PC-9 (cell line): ENCODE results near the gene ARHGAP40. TPM values are rescaled to one million over a fixed set of nuclear protein-coding genes. Genes with fewer than 3 reads are reported as not detected.

Experiments used
- BruUV-seq: library from RNA; stranded (reverse); fragments of 400-500 nt; replicated peaks from 2 replicates; lab custom pipeline; 2021; lab: Mats Ljungman, UMichigan
- CTCF ChIA-PET: fragments of 300-600 bp; sonication (Branson Sonifier 250); formaldehyde crosslinking; loops from one replicate; lab custom pipeline; 2022; ENCODE audit warnings: antibody characterized with exemption; lab: Charles Lee
- POLR2A ChIA-PET: fragments of 300-600 bp; sonication (Branson Sonifier 250); formaldehyde crosslinking; loops from one replicate; lab custom pipeline; 2022; ENCODE audit warnings: antibody characterized with exemption; ENCODE audit not compliant: unreplicated experiment; lab: Charles Lee
- DNase-seq, 2 experiments: peaks; one replicate each; pipeline versions ENCODE4 v3.0.0 to v3.0.0-alpha.2; 2015 to 2022; ENCODE audit warnings: mixed read lengths in 1 of 2
- H2AFZ ChIP-seq: fragments of 200-600 bp; sonication (generic); 2 replicates; pipeline ENCODE4 v1.8.1; 2017; ENCODE audit warnings: antibody characterized with exemption
- H3F3A ChIP-seq: fragments of 200-600 bp; sonication (generic); 2 replicates; pipeline ENCODE4 v1.8.1; 2017; ENCODE audit warnings: antibody characterized with exemption, mild to moderate bottlenecking, low read depth; ENCODE audit not compliant: insufficient read depth
- H3K27ac ChIP-seq: fragments of 200-600 bp; sonication (generic); 2 replicates; pipeline ENCODE4 v1.6.1; 2016; ENCODE audit warnings: mixed run types
- H3K27me3 ChIP-seq: fragments of 200-600 bp; sonication (generic); 2 replicates; pipeline ENCODE4 v1.6.1; 2016; ENCODE audit warnings: low read depth, mixed run types; ENCODE audit not compliant: insufficient read depth
- H3K36me3 ChIP-seq: fragments of 200-600 bp; sonication (generic); 2 replicates; pipeline ENCODE4 v1.6.1; 2016; ENCODE audit warnings: low read depth, mixed run types
- H3K4me1 ChIP-seq: fragments of 200-600 bp; sonication (generic); replicated peaks from 2 replicates; pipeline ENCODE4 v1.6.1; 2016; ENCODE audit warnings: mixed run types; ENCODE audit not compliant: insufficient read depth
- H3K4me2 ChIP-seq: fragments of 200-600 bp; sonication (generic); 2 replicates; pipeline ENCODE4 v1.6.1; 2017; ENCODE audit warnings: mixed run types
- H3K4me3 ChIP-seq: fragments of 200-600 bp; sonication (generic); 2 replicates; pipeline ENCODE4 v1.6.1; 2016; ENCODE audit warnings: mixed run types
- H3K79me2 ChIP-seq: fragments of 200-600 bp; sonication (generic); 2 replicates; pipeline ENCODE4 v1.6.1; 2017; ENCODE audit warnings: low read depth, mixed run types
- H3K9me2 ChIP-seq: fragments of 200-600 bp; sonication (generic); 2 replicates; pipeline ENCODE4 v1.8.1; 2017; ENCODE audit warnings: mild to moderate bottlenecking; ENCODE audit not compliant: insufficient read depth
- H3K9me3 ChIP-seq: fragments of 200-600 bp; sonication (generic); 2 replicates; pipeline ENCODE4 v1.8.1; 2016; ENCODE audit warnings: low read depth; ENCODE audit not compliant: insufficient read depth
- H4K20me1 ChIP-seq: fragments of 200-600 bp; sonication (generic); 2 replicates; pipeline ENCODE4 v1.8.1; 2017; ENCODE audit not compliant: insufficient read depth
- CTCF ChIP-seq: fragments of 200-600 bp; sonication (generic); conservative IDR thresholded peaks from 2 replicates; pipeline ENCODE4 v1.6.1; 2017; ENCODE audit warnings: mixed run types, antibody characterized with exemption, mild to moderate bottlenecking, moderate library complexity
- EZH2 ChIP-seq: fragments of 200-600 bp; sonication (generic); IDR thresholded peaks from 2 replicates; pipeline ENCODE4 v1.8.0; 2017; ENCODE audit warnings: antibody characterized with exemption, low read depth
- intact Hi-C: fragments of 100-400 bp; cut with micrococcal nuclease; formaldehyde crosslinking; loops from one replicate; pipeline ENCODE4 v1.10.0; 2022; ENCODE audit not compliant: unreplicated experiment
- total RNA-seq: library from RNA; stranded (reverse); gene quantifications from 2 replicates; pipeline ENCODE4 v1.2.3, GENCODE V29; 2021

ARHGAP40 gene
- total RNA-seq, 1 experiment from 2014 or later = 0.92 TPM

GRCh38 chr20:38645980-38646858, 44.6 kb downstream of the ARHGAP40 start:
- TF ChIP-seq EZH2 (no peak), CTCF (peak; percentile 97)
- H3K4me3 ChIP-seq = peak overlapping the region; percentile 50; the same call in 1 of the 2 replicates
- BruUV-seq = no TSS peak
- no peaks in the 10 kb centered on the region for H3F3A ChIP-seq
- no peaks in the 10 kb centered on the region for H3K36me3 ChIP-seq
- POLR2A ChIA-PET = no interaction called here
- 0 out of 2 replicates have a peak, but pooled peaks cover 5% of the 10 kb centered on the region for H3K4me1 ChIP-seq
- no peaks in the 10 kb centered on the region for H3K79me2 ChIP-seq
- H3K9me2 ChIP-seq = no peaks in the 10 kb centered on the region
- peak in 1 of 2 experiments; percentile 83 for DNase-seq
- no peaks in the 10 kb centered on the region for H3K9me3 ChIP-seq
- CTCF ChIA-PET = no interaction called here
- H3K27me3 ChIP-seq = no peaks in the 10 kb centered on the region
- H3K4me2 ChIP-seq = peak overlapping the region; percentile 93
- H3K27ac ChIP-seq = no peak overlapping the region
- H4K20me1 ChIP-seq = 0 out of 2 replicates have a peak, but pooled peaks cover 2% of the 10 kb centered on the region
- intact Hi-C loops = loop anchor here (1.0 to 5.0 kb wide), 5 partner anchors 86 to 402 kb away; no protein-coding TSS in a partner anchor
- H2AFZ ChIP-seq = peak overlapping the region; percentile 73

- Histone ChIP-seq H3F3A (no peaks in the 10 kb centered on the region), H3K9me3 (no peaks in the 10 kb centered on the region), H3K4me1 (0 out of 2 replicates have a peak, but pooled peaks cover 5% of the 10 kb centered on the region), H3K79me2 (no peaks in the 10 kb centered on the region), H3K4me3 (no peak overlapping the region), H3K27ac (no peak overlapping the region), H2AFZ (no peak overlapping the region), H3K4me2 (no peak overlapping the region), H3K9me2 (no peaks in the 10 kb centered on the region), H4K20me1 (no peaks in the 10 kb centered on the region), H3K36me3 (no peaks in the 10 kb centered on the region), H3K27me3 (peaks cover 8% of the 10 kb centered on the region)
- intact Hi-C loops = loop anchor here (1.0 to 5.0 kb wide), 3 partner anchors 83 to 312 kb away; no protein-coding TSS in a partner anchor
- ChIA-PET CTCF (interaction anchor here (0.7 kb wide), 1 partner anchor 426 kb away, joined by 5 read pairs; no protein-coding TSS in a partner anchor), POLR2A (interaction anchor here (0.8 kb wide), 1 partner anchor 99 kb away, joined by 7 read pairs; the partner anchor contains the start of gene ACTR5)
- TF ChIP-seq EZH2 (no peak), CTCF (peak; percentile 60; the same call in 1 of the 2 replicates)
- no TSS peak for BruUV-seq
- DNase-seq = peak in 1 of 2 experiments; percentile 22
Observed at GRCh38 chr20:38649275-38649891, 47.8 kb downstream of the ARHGAP40 start.

GRCh38 chr20:38650010-38650409, 48.4 kb downstream of the ARHGAP40 start:
- no peak overlapping the region for H3K4me2 ChIP-seq
- H3K27me3 ChIP-seq = peaks cover 15% of the 10 kb centered on the region
- no peaks in the 10 kb centered on the region for H3K9me3 ChIP-seq
- H3K4me3 ChIP-seq = no peak overlapping the region
- H3K4me1 ChIP-seq = 0 out of 2 replicates have a peak, but pooled peaks cover 5% of the 10 kb centered on the region
- no peak overlapping the region for H3K27ac ChIP-seq
- TF ChIP-seq EZH2 = no peak
- TF ChIP-seq CTCF = no peak
- intact Hi-C loops = no loop called here
- DNase-seq = no peak
- H3K9me2 ChIP-seq = no peaks in the 10 kb centered on the region
- H4K20me1 ChIP-seq = no peaks in the 10 kb centered on the region
- H3K79me2 ChIP-seq = no peaks in the 10 kb centered on the region
- CTCF ChIA-PET = no interaction called here
- POLR2A ChIA-PET = no interaction called here
- H3K36me3 ChIP-seq = no peaks in the 10 kb centered on the region
- BruUV-seq = no TSS peak
- H2AFZ ChIP-seq = no peak overlapping the region
- no peaks in the 10 kb centered on the region for H3F3A ChIP-seq
